Aortic smooth muscle cell (primary cell): ENCODE results near the gene IRF5. TPM values are rescaled to one million over a fixed set of nuclear protein-coding genes. Genes with fewer than 3 reads are reported as not detected.

Experiments
- total RNA-seq: library from RNA; depleted of rRNA; stranded (reverse); fragments of >200 nt; gene quantifications from 2 replicates; pipeline ENCODE4 v1.2.3, GENCODE V29; 2014

The IRF5 gene, protein sequence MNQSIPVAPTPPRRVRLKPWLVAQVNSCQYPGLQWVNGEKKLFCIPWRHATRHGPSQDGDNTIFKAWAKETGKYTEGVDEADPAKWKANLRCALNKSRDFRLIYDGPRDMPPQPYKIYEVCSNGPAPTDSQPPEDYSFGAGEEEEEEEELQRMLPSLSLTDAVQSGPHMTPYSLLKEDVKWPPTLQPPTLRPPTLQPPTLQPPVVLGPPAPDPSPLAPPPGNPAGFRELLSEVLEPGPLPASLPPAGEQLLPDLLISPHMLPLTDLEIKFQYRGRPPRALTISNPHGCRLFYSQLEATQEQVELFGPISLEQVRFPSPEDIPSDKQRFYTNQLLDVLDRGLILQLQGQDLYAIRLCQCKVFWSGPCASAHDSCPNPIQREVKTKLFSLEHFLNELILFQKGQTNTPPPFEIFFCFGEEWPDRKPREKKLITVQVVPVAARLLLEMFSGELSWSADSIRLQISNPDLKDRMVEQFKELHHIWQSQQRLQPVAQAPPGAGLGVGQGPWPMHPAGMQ
- total RNA-seq: under 0.01 TPM in 1 of 2 replicates, not detected in the other

DNA sequence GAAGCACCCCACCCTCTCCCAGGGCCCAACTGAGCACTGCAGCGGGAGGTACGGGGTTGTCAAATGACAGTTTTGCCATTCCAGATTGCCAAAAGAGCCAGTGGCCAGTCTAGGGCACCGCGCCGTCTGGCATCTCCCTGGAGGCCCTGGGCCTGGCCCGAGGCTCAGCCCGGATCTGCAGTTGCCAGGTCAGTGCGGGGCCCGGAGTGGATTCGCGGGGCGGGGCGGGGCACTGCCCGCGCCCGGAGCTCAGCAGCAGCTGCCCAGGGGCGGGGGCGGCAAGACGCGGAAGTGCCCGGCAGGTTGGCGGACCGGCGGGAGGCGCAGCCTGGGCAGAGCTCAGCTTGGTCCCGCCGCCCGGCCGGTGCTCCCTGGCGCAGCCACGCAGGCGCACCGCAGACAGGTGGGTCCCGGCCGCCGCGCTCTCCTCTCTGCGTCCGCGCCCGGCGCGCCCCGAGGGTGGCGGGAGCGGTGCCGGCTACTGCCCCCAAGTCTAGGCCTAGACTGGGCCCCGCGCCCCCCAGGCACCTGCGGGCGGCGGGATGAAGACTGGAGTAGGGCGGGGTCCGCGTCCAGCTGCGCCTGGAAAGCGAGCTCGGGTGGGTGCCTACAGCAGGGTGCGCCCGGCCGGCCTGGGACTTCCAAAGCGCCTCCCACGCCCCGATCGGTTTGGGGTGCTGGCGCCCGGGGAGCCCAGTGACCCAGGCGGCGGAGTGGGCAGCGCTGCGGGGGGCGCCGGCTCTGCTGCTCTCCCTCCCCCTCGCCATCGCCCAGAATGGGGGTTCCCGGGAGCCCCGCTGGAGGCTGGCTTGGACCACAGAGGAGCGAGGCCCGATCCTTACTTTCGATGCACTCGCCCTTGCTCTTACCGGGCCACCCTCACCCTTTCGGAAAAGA lies at the start of gene IRF5:
Gene IRF5 (plus strand): TSS at position 281 of the 897 bp plus-strand sequence. CDS start 4,155 bp downstream, outside the sequence.

DNA sequence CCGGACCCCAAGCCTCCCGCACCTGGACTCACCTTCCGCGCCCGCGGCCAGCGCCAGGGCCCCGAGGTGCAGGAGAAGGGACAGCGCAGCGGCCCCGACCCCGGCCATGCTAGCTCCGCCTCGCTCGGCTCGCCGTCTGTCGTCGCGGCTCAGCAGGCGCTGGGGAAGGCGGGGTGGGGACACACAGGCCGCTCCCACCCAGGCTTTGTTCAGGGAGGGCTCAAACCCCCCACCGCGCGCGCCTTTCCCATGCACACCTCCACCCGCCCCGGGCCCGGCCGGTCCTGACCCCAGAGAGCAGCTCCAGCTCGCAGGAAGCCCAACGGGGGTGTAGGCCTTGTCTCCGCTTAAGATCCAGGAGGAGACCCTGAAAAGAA lies 27.2 kb upstream of the IRF5 start, which contains the start of gene KCP:
Gene KCP (minus strand): TSS at position 141 of the 377 bp plus-strand sequence. CDS start 33 bp downstream, at position 108.

Other genes with a start within 250 kb of the IRF5 start
- 1,477 and 1,624 TPM in 2 replicates for gene CALU, start 198.6 kb upstream of the IRF5 start, total RNA-seq
- gene OPN1SW, start 162.1 kb upstream of the IRF5 start, total RNA-seq: not detected in 2 replicates
- 5.8 and 7.6 TPM in 2 replicates for gene CCDC136, start 146.0 kb upstream of the IRF5 start, total RNA-seq
- 104 and 110 TPM in 2 replicates for gene FLNC, start 107.5 kb upstream of the IRF5 start, total RNA-seq
- gene ATP6V1F, start 75.1 kb upstream of the IRF5 start, total RNA-seq: 83.3 and 92.7 TPM in 2 replicates
- gene KCP, start 27.2 kb upstream of the IRF5 start, total RNA-seq: under 0.01 TPM in 1 of 2 replicates, not detected in the other
- 48.0 and 54.2 TPM in 2 replicates for gene TNPO3, start 117.2 kb downstream of the IRF5 start, total RNA-seq
- 0.06 and 0.13 TPM in 2 replicates for gene TSPAN33, start 206.8 kb downstream of the IRF5 start, total RNA-seq